ENCODE measurements around the gene WIPI1. TPM values are rescaled to one million over a fixed set of nuclear protein-coding genes. Genes with fewer than 3 reads are reported as not detected.

Gene WIPI1
- total and polyA plus RNA-seq, 2 of the 13 experiments (the other 11 are each of a cell fraction or from before 2014, with no cell fraction given) = 29.4 to 141 TPM

DNA sequence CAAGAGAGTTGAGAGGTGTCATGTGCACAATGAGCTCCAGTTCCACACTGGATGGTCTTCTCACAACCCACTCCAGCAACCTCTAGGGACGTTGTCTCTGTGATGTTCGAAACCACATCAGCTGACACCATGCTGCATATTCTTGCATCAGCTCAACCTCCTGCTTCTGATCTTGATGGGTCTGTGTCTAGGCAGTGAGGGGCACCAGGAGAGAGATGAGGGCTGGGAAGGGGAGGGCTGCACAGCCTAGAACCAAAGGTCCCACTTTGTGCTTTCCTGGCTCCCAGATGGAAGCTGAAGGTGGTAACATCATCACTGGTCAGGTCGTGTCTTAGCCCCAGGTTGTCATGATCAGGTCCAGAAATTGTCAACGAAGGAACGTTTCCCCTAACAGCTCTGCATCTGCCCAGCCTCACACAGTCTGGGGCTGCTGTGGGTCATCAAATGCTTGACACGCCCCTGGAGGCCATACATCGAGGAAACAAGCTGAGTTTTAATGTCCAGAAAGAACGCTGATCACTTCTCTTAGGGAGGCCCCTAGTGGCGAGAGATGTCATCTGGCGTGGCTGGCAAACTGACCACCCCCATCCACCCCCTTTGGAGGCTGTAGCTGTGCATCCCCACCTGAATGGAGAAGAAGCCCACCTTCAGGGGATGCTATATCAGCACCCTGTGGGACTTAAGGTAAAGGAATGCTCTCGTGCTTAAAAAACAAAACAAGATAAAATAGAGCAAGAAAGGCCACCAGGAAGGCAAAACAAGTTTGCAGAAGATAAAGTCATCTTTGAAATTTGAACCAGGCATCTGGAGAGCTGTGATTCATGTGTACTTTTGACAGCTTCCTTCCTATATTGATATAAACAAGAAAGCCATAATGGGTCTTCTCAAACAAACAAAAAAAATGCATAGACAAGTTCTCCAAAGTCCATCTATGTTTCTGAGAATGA is 58.3 kb downstream of the WIPI1 start (continued):
- TF ChIP-seq CC2D1A (CRISPR knock-in tag; IDR thresholded peaks at IDR 0.05) (no peak), ZNF256 (CRISPR knock-in tag; conservative IDR thresholded peaks at IDR 0.05) (0 out of 2 replicates have a peak, but pooled peaks have one; percentile 35), SAP130 (CRISPR knock-in tag; IDR thresholded peaks at IDR 0.05; ENCODE audit: low read depth) (peak; percentile 64), ARNTL (CRISPR knock-in tag; IDR thresholded peaks at IDR 0.05) (peak; percentile 80; the same call in 1 of the 2 replicates), ZFP36L2 (CRISPR knock-in tag; IDR thresholded peaks at IDR 0.05) (0 out of 2 replicates have a peak, but pooled peaks have one; percentile 25), FOSL2 (CRISPR knock-in tag; IDR thresholded peaks at IDR 0.05) (0 out of 2 replicates have a peak, but pooled peaks have one; percentile 19), HDAC6 (IDR thresholded peaks at IDR 0.05; ENCODE audit: low read depth, low read length) (no peak)
- TF ChIP-seq, protein P1, sequence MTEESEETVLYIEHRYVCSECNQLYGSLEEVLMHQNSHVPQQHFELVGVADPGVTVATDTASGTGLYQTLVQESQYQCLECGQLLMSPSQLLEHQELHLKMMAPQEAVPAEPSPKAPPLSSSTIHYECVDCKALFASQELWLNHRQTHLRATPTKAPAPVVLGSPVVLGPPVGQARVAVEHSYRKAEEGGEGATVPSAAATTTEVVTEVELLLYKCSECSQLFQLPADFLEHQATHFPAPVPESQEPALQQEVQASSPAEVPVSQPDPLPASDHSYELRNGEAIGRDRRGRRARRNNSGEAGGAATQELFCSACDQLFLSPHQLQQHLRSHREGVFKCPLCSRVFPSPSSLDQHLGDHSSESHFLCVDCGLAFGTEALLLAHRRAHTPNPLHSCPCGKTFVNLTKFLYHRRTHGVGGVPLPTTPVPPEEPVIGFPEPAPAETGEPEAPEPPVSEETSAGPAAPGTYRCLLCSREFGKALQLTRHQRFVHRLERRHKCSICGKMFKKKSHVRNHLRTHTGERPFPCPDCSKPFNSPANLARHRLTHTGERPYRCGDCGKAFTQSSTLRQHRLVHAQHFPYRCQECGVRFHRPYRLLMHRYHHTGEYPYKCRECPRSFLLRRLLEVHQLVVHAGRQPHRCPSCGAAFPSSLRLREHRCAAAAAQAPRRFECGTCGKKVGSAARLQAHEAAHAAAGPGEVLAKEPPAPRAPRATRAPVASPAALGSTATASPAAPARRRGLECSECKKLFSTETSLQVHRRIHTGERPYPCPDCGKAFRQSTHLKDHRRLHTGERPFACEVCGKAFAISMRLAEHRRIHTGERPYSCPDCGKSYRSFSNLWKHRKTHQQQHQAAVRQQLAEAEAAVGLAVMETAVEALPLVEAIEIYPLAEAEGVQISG (CRISPR knock-in tag; IDR thresholded peaks at IDR 0.05) = peak; percentile 53

DNA sequence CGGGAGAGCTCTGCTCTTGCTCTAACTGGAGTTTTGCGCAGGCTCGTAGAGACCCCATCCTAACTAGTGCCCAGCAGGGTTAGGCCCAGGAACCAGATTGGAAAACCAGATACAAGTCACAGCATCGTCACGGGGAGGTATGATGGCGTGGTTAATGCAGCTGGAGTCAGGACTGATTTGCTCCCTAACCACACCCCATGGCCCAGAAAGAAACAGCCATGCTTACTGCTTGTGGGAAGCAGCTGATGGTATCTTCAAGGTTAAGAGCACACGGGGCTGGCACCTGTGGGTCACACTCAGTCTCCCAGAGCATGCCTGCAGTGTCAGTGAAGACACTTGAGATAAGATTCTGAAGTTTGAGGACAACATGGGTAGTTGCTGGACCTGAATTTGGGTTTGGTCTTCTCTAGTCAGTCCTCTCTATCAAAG is 60.2 kb downstream of the WIPI1 start:
- no peak for FAIRE-seq
- no peak for TF ChIP-seq RAD51 (IDR thresholded peaks at IDR 0.05; ENCODE audit: borderline replicate concordance)
- TF ChIP-seq SRF (IDR thresholded peaks at IDR 0.05; ENCODE audit: low read depth, low read length) = no peak
- no peak for TF ChIP-seq MATR3 (CRISPR knock-in tag; IDR thresholded peaks at IDR 0.05)
- no peak for TF ChIP-seq NCOA5 (CRISPR knock-in tag; IDR thresholded peaks at IDR 0.05)
- no peak for TF ChIP-seq CCAR2 (optimal IDR thresholded peaks at IDR 0.05; ENCODE audit: low read depth, low read length)
- TF ChIP-seq ZBTB1 (CRISPR knock-in tag; IDR thresholded peaks at IDR 0.05; ENCODE audit: borderline replicate concordance) = no peak
- TF ChIP-seq ZNF253 (CRISPR knock-in tag; IDR thresholded peaks at IDR 0.05; ENCODE audit: borderline replicate concordance) = no peak
- no peak for TF ChIP-seq TCF7 (IDR thresholded peaks at IDR 0.05; ENCODE audit: low read depth)
- no peak for TF ChIP-seq KMT2B (CRISPR knock-in tag; IDR thresholded peaks at IDR 0.05)
- no peak for TF ChIP-seq ERF (CRISPR knock-in tag; IDR thresholded peaks at IDR 0.05)
- TF ChIP-seq, protein P2, sequence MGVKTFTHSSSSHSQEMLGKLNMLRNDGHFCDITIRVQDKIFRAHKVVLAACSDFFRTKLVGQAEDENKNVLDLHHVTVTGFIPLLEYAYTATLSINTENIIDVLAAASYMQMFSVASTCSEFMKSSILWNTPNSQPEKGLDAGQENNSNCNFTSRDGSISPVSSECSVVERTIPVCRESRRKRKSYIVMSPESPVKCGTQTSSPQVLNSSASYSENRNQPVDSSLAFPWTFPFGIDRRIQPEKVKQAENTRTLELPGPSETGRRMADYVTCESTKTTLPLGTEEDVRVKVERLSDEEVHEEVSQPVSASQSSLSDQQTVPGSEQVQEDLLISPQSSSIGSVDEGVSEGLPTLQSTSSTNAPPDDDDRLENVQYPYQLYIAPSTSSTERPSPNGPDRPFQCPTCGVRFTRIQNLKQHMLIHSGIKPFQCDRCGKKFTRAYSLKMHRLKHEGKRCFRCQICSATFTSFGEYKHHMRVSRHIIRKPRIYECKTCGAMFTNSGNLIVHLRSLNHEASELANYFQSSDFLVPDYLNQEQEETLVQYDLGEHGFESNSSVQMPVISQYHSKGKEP (CRISPR knock-in tag; IDR thresholded peaks at IDR 0.05) = no peak
- TF ChIP-seq NR2F2 (IDR thresholded peaks at IDR 0.05; ENCODE audit: borderline replicate concordance, low read depth) = no peak

More for the DNA sequence above, 60.2 kb downstream of the WIPI1 start:
- BruUV-seq (replicated peaks) = no TSS peak
- 95% methylated on average over 7 of the region's 7 CpGs for WGBS (ENCODE audit: low lambda C conversion rate)
- no peak overlapping the region for H3K4me2 ChIP-seq (ENCODE audit: low read depth, low read length)
- no peak overlapping the region for H3K4me3 ChIP-seq (replicated peaks in 1 of 3; ENCODE audit: insufficient read depth in 1 of 3, low read depth in 2 of 3, low read length in 3 of 3)
- POLR2A ChIA-PET = interaction anchor here (4.0 kb wide), 1 partner anchor 14 kb away, joined by 15 read pairs; no protein-coding TSS in a partner anchor
- DNase-seq (ENCODE audit: low spot score) = no peak
- intact Hi-C loops (cut with micrococcal nuclease; ENCODE audit: unreplicated experiment) (no loop called here), in situ Hi-C loops (cut with HindIII; ENCODE audit: extremely low pct_ligation_motif_present, low pct_unique_long_range_greater_than_20kb) (no loop called here)
- no peak overlapping the region for H3K27ac ChIP-seq (ENCODE audit: extremely low read length, insufficient read depth, low read length)
- H3K4me1 ChIP-seq (ENCODE audit: insufficient read depth, low read length) = peaks cover 72% of the 10 kb centered on the region
- H3K9ac ChIP-seq (ENCODE audit: insufficient read depth, low read depth, low read length) = no peak overlapping the region
- H3K9me3 ChIP-seq (ENCODE audit: low read length) = peaks cover 5% of the 10 kb centered on the region; the same call in 1 of the 2 replicates
- no peak for ATAC-seq
- H2AFZ ChIP-seq (ENCODE audit: low read length) = no peak overlapping the region
- CTCF ChIA-PET (ENCODE audit: low intra/inter-chr PET ratio, low total read pairs) = no interaction called here
- H3K79me2 ChIP-seq (ENCODE audit: insufficient read depth, low read length) = no peaks in the 10 kb centered on the region
- H3K27me3 ChIP-seq (ENCODE audit: control insufficient read depth in 1 of 2, insufficient read depth in 2 of 2, low read length in 2 of 2) = no peaks in the 10 kb centered on the region
- no peaks in the 10 kb centered on the region for H4K20me1 ChIP-seq (ENCODE audit: insufficient read depth, low read length)
- no peaks in the 10 kb centered on the region; a peak in 1 of 5 replicates for H3K36me3 ChIP-seq (replicated peaks in 1 of 2; ENCODE audit: control insufficient read depth in 1 of 2, insufficient read depth in 2 of 2, low read length in 2 of 2)

Data from HepG2 (cell line).